Astrocyte (in vitro differentiated cells and primary cell): Measurements from ENCODE around the gene C19orf25. TPM values are rescaled to one million over a fixed set of nuclear protein-coding genes. Genes with fewer than 3 reads are reported as not detected.

ENCODE experiments used
- DNase-seq: peaks from one replicate; pipeline ENCODE4 v3.0.0-alpha.2; 2010; ENCODE audit warnings: low read depth
- FAIRE-seq: peaks from 2 replicates; lab custom pipeline; 2011; peaks lifted over from hg19 to GRCh38; lab: Jason Lieb, UNC
- H2AFZ ChIP-seq: 2 replicates; pipeline ENCODE4 v1.6.0; 2012; ENCODE audit warnings: low read depth, low read length, inconsistent platforms
- H3K27ac ChIP-seq: 2 replicates; pipeline ENCODE4 v1.5.1; 2011; ENCODE audit warnings: low read depth, low read length, inconsistent platforms
- H3K27me3 ChIP-seq: 2 replicates; pipeline ENCODE4 v1.6.0; 2011; ENCODE audit warnings: low read length, inconsistent platforms; ENCODE audit not compliant: insufficient read depth
- H3K36me3 ChIP-seq: 2 replicates; pipeline ENCODE4 v1.5.1; 2011; ENCODE audit warnings: low read length, inconsistent platforms; ENCODE audit not compliant: insufficient read depth
- H3K4me1 ChIP-seq: 2 replicates; pipeline ENCODE4 v1.5.1; 2011; ENCODE audit warnings: low read length, inconsistent platforms; ENCODE audit not compliant: insufficient read depth
- H3K4me2 ChIP-seq: 2 replicates; pipeline ENCODE4 v1.6.0; 2012; ENCODE audit warnings: low read length, inconsistent platforms
- H3K4me3 ChIP-seq: 2 replicates; pipeline ENCODE4 v1.5.1; 2011; ENCODE audit warnings: low read depth, mild to moderate bottlenecking, low read length, inconsistent platforms; ENCODE audit not compliant: insufficient read depth
- H3K79me2 ChIP-seq: 2 replicates; pipeline ENCODE4 v1.6.0; 2012; ENCODE audit warnings: mild to moderate bottlenecking, low read length, inconsistent platforms; ENCODE audit not compliant: insufficient read depth
- H3K9ac ChIP-seq: 2 replicates; pipeline ENCODE4 v1.6.0; 2012; ENCODE audit warnings: mild to moderate bottlenecking, low read length, inconsistent platforms
- H3K9me3 ChIP-seq: 2 replicates; pipeline ENCODE4 v1.5.1; 2012; ENCODE audit warnings: low read depth, mild to moderate bottlenecking, low read length, inconsistent platforms; ENCODE audit not compliant: insufficient read depth
- H4K20me1 ChIP-seq: 2 replicates; pipeline ENCODE4 v1.6.0; 2012; ENCODE audit warnings: low read length, inconsistent platforms; ENCODE audit not compliant: insufficient read depth
- H3K27ac Mint-ChIP-seq: one replicate; pipeline ENCODE4 v1.8.0; 2021; ENCODE audit warnings: mild to moderate bottlenecking, mixed read lengths; ENCODE audit not compliant: unreplicated experiment
- H3K27me3 Mint-ChIP-seq: one replicate; pipeline ENCODE4 v1.8.0; 2021; ENCODE audit warnings: low read depth, mixed read lengths; ENCODE audit not compliant: unreplicated experiment
- H3K36me3 Mint-ChIP-seq: one replicate; pipeline ENCODE4 v1.8.0; 2021; ENCODE audit warnings: low read depth, mixed read lengths; ENCODE audit not compliant: unreplicated experiment
- H3K4me1 Mint-ChIP-seq: one replicate; pipeline ENCODE4 v1.8.0; 2021; ENCODE audit warnings: low read depth, mixed read lengths; ENCODE audit not compliant: unreplicated experiment
- H3K4me3 Mint-ChIP-seq: one replicate; pipeline ENCODE4 v1.8.0; 2021; ENCODE audit warnings: mild to moderate bottlenecking, moderate library complexity, mixed read lengths; ENCODE audit not compliant: unreplicated experiment
- H3K9me3 Mint-ChIP-seq: one replicate; pipeline ENCODE4 v1.8.0; 2021; ENCODE audit warnings: mild to moderate bottlenecking, mixed read lengths; ENCODE audit not compliant: unreplicated experiment
- EZH2 ChIP-seq: IDR thresholded peaks from 2 replicates; pipeline ENCODE4 v1.6.1; 2012; ENCODE audit warnings: mild to moderate bottlenecking, low read length, inconsistent platforms; ENCODE audit not compliant: insufficient read depth
- total RNA-seq: library from RNA; stranded (reverse); gene quantifications from 2 replicates; pipeline ENCODE4 v1.2.1, GENCODE V29; 2021
- TF ChIP-seq, protein P1 (sequence below): IDR thresholded peaks from 2 replicates; pipeline ENCODE4 v1.5.1; 2011; ENCODE audit warnings: low read depth, mild to moderate bottlenecking, inconsistent platforms, low read length, moderate library complexity; ENCODE audit not compliant: insufficient read depth

The C19orf25 gene
- total RNA-seq, 1 donor from 2014 or later: 32.4 TPM

DNA sequence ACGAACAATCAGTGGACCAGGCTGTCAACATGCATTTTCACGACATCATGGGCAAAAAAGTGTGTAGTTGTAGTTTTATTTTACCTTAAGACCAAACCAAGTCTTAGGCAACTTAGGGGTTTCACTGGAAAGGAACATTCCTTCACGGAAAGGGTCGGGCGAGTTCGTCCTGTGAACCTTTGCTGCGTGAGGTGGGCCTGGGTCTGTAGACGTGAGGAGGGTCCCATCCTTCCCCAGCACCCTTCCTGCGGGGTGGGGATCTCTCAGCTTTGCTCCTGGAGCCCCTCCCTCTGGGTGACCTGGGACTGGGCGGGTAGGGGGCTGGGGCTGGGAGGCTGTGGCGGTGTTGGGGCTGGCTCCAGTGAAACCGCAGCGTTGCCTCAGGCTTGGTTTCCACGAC, 53.1 kb downstream of the C19orf25 start:
- Histone ChIP-seq H3K27ac (peak overlapping the region; percentile 44), H3K9ac (peak overlapping the region; percentile 32), H3K9me3 (no peaks in the 10 kb centered on the region), H3K36me3 (peaks cover 15% of the 10 kb centered on the region), H3K4me2 (no peak overlapping the region), H3K79me2 (peaks cover 85% of the 10 kb centered on the region), H4K20me1 (peaks cover 66% of the 10 kb centered on the region), H3K4me1 (peaks cover 10% of the 10 kb centered on the region), H3K27me3 (no peaks in the 10 kb centered on the region), H2AFZ (no peak overlapping the region), H3K4me3 (no peak overlapping the region)
- no peak for FAIRE-seq
- Mint-ChIP-seq H3K27ac (peak overlapping the region; percentile 10), H3K4me3 (no peak overlapping the region), H3K9me3 (no peaks in the 10 kb centered on the region), H3K27me3 (no peaks in the 10 kb centered on the region), H3K4me1 (no peaks in the 10 kb centered on the region), H3K36me3 (peaks cover 5% of the 10 kb centered on the region)
- no peak for DNase-seq
- TF ChIP-seq, protein P1, sequence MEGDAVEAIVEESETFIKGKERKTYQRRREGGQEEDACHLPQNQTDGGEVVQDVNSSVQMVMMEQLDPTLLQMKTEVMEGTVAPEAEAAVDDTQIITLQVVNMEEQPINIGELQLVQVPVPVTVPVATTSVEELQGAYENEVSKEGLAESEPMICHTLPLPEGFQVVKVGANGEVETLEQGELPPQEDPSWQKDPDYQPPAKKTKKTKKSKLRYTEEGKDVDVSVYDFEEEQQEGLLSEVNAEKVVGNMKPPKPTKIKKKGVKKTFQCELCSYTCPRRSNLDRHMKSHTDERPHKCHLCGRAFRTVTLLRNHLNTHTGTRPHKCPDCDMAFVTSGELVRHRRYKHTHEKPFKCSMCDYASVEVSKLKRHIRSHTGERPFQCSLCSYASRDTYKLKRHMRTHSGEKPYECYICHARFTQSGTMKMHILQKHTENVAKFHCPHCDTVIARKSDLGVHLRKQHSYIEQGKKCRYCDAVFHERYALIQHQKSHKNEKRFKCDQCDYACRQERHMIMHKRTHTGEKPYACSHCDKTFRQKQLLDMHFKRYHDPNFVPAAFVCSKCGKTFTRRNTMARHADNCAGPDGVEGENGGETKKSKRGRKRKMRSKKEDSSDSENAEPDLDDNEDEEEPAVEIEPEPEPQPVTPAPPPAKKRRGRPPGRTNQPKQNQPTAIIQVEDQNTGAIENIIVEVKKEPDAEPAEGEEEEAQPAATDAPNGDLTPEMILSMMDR: no peak
- TF ChIP-seq EZH2: no peak

DNA sequence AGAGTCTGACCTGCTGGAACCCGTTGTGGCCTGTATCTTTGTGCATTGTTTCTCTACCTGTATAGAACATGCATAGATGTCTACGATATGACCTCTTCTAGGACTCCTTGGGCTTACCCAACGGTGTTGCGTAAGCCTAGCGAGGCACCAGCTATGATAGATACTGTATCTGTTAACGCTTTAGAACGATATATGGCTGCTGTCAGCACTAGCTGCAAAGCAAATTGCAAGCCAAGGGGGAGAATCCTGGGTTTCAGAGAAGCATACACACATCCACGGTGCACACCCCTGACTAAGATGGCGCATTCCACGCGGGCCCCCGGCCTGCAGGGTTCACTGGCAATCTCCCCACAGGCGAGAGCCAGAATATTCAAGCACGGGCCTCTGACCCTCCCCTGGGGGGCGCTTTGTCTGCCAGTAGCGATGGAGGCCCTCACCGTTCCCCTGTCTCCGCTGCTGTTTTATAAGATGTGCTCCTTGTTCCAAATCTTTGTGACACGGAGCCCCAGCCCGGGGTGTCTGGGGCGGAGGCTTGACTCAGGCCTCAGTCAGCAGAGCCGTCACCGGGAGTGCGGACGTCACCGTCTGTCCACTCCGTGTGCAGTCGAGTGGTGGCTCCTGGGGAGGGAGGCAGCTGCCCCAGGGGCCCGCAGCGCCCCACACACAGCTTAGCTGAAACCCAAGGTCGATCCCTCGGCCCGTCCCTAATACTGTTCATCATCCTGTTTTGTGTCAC, 53.7 kb downstream of the C19orf25 start:
- Mint-ChIP-seq H3K9me3 (no peaks in the 10 kb centered on the region), H3K36me3 (peaks cover 6% of the 10 kb centered on the region), H3K27me3 (no peaks in the 10 kb centered on the region), H3K4me3 (no peak overlapping the region), H3K27ac (peak overlapping the region; percentile 10), H3K4me1 (no peaks in the 10 kb centered on the region)
- H3K9me3 ChIP-seq: no peaks in the 10 kb centered on the region
- no peaks in the 10 kb centered on the region for H3K27me3 ChIP-seq
- DNase-seq (no peak), FAIRE-seq (no peak)
- peaks cover 10% of the 10 kb centered on the region for H3K4me1 ChIP-seq
- no peak overlapping the region for H2AFZ ChIP-seq
- no peak overlapping the region for H3K4me3 ChIP-seq
- TF ChIP-seq EZH2: no peak
- TF ChIP-seq, protein P1: no peak
- H3K79me2 ChIP-seq: peaks cover 89% of the 10 kb centered on the region
- peak overlapping the region; percentile 32 for H3K9ac ChIP-seq
- peak overlapping the region; percentile 44 for H3K27ac ChIP-seq
- peak overlapping the region; percentile 23 for H3K4me2 ChIP-seq
- peaks cover 20% of the 10 kb centered on the region for H3K36me3 ChIP-seq
- H4K20me1 ChIP-seq: peaks cover 72% of the 10 kb centered on the region
